Trophoblast cell (in vitro differentiated cells and primary cell): ENCODE data around the gene MCF2L.

Experiments
- DNase-seq, 2 donors: peaks; one replicate each; pipeline ENCODE4 v3.0.0-alpha.2; 2016
- H2AFZ ChIP-seq: 2 replicates; pipeline ENCODE4 v1.6.1; 2013; ENCODE audit warnings: low read length, moderate library complexity, mild to moderate bottlenecking; ENCODE audit not compliant: insufficient read depth, poor library complexity
- H2AK5ac ChIP-seq: 2 replicates; pipeline ENCODE4 v1.6.1; 2013; ENCODE audit warnings: mild to moderate bottlenecking, low read length
- H2BK120ac ChIP-seq: 2 replicates; pipeline ENCODE4 v1.6.1; 2013; ENCODE audit warnings: low read length, mild to moderate bottlenecking, moderate library complexity; ENCODE audit not compliant: insufficient read depth, poor library complexity
- H2BK12ac ChIP-seq: 2 replicates; pipeline ENCODE4 v1.6.1; 2013; ENCODE audit warnings: mild to moderate bottlenecking, low read length, moderate library complexity
- H2BK5ac ChIP-seq: 2 replicates; pipeline ENCODE4 v1.6.1; 2013; ENCODE audit warnings: low read length, low read depth, moderate library complexity, mild to moderate bottlenecking; ENCODE audit not compliant: poor library complexity
- H3K14ac ChIP-seq: 2 replicates; pipeline ENCODE4 v1.6.1; 2013; ENCODE audit warnings: mild to moderate bottlenecking, low read length
- H3K18ac ChIP-seq: 2 replicates; pipeline ENCODE4 v1.6.1; 2013; ENCODE audit warnings: mild to moderate bottlenecking, low read length
- H3K23ac ChIP-seq: 2 replicates; pipeline ENCODE4 v1.6.1; 2013; ENCODE audit warnings: low read length
- H3K27ac ChIP-seq: 2 replicates; pipeline ENCODE4 v1.5.1; 2013; ENCODE audit warnings: low read depth, mild to moderate bottlenecking, inconsistent platforms, low read length, moderate library complexity
- H3K27me3 ChIP-seq: 2 replicates; pipeline ENCODE4 v1.6.1; 2013; ENCODE audit warnings: inconsistent platforms, mild to moderate bottlenecking, low read length, moderate library complexity; ENCODE audit not compliant: insufficient read depth
- H3K36me3 ChIP-seq, 2 experiments: 1 replicate in 1 of 2; 2 replicates in 1 of 2; pipeline ENCODE4 v1.6.1; 2013; ENCODE audit warnings: low read length in 2 of 2, mild to moderate bottlenecking in 2 of 2, moderate library complexity in 1 of 2; ENCODE audit not compliant: insufficient read depth in 2 of 2, control insufficient read depth in 1 of 2
- H3K4ac ChIP-seq: 2 replicates; pipeline ENCODE4 v1.6.1; 2013; ENCODE audit warnings: low read depth, mild to moderate bottlenecking, low read length, moderate library complexity
- H3K4me1 ChIP-seq, 2 experiments: 1 replicate in 1 of 2; 2 replicates in 1 of 2; pipeline ENCODE4 v1.6.1; 2013; ENCODE audit warnings: low read length in 2 of 2, mild to moderate bottlenecking in 2 of 2, moderate library complexity in 1 of 2; ENCODE audit not compliant: insufficient read depth in 2 of 2, control insufficient read depth in 1 of 2
- H3K4me2 ChIP-seq: 2 replicates; pipeline ENCODE4 v1.6.1; 2013; ENCODE audit warnings: inconsistent platforms, mild to moderate bottlenecking, low read length, moderate library complexity
- H3K4me3 ChIP-seq: 2 replicates; pipeline ENCODE4 v1.5.1; 2013; ENCODE audit warnings: mild to moderate bottlenecking, low read depth, low read length, inconsistent platforms
- H3K79me1 ChIP-seq: one replicate; pipeline ENCODE4 v1.6.1; 2013; ENCODE audit warnings: low read length
- H3K79me2 ChIP-seq: 2 replicates; pipeline ENCODE4 v1.6.1; 2013; ENCODE audit warnings: low read length, mild to moderate bottlenecking; ENCODE audit not compliant: control insufficient read depth, insufficient read depth, poor library complexity
- H3K9ac ChIP-seq: 2 replicates; pipeline ENCODE4 v1.6.1; 2013; ENCODE audit warnings: mild to moderate bottlenecking, low read length
- H3K9me3 ChIP-seq: 2 replicates; pipeline ENCODE4 v1.6.1; 2013; ENCODE audit warnings: low read depth, mild to moderate bottlenecking, control low read depth, inconsistent platforms, low read length; ENCODE audit not compliant: insufficient read depth
- H4K12ac ChIP-seq: 2 replicates; pipeline ENCODE4 v1.6.1; 2013; ENCODE audit warnings: low read depth, mild to moderate bottlenecking, low read length, moderate library complexity
- H4K8ac ChIP-seq: 2 replicates; pipeline ENCODE4 v1.6.1; 2013; ENCODE audit warnings: low read depth, mild to moderate bottlenecking, low read length, moderate library complexity
- H4K91ac ChIP-seq: one replicate; pipeline ENCODE4 v1.6.1; 2013; ENCODE audit warnings: low read depth, mild to moderate bottlenecking, low read length, moderate library complexity
- WGBS: extraction: QIAGEN DNeasy Blood & Tissue Kit; methylation state at CpG from one replicate; pipeline ENCODE4 v1.1.7; 2013; ENCODE audit warnings: missing lambda C conversion rate; ENCODE audit not compliant: insufficient read length, insufficient coverage; ENCODE audit errors: extremely low coverage; 5-methylcytosine and 5-hydroxymethylcytosine counted together

MCF2L gene

GRCh38 chr13:113040597-113041292 is 71.7 kb downstream of the MCF2L start:
- Histone ChIP-seq H2BK12ac (no peak overlapping the region), H3K18ac (no peak overlapping the region), H2AFZ (no peak overlapping the region), H3K23ac (no peak overlapping the region), H4K12ac (no peak overlapping the region), H3K4me2 (no peak overlapping the region), H3K27me3 (no peaks in the 10 kb centered on the region), H3K9ac (no peak overlapping the region), H3K79me1 (no peaks in the 10 kb centered on the region), H3K14ac (no peak overlapping the region), H3K79me2 (no peaks in the 10 kb centered on the region), H2BK120ac (no peak overlapping the region), H3K4me3 (no peak overlapping the region), H4K91ac (no peak overlapping the region), H3K27ac (no peak overlapping the region), H3K36me3 (no peaks in the 10 kb centered on the region), H4K8ac (no peak overlapping the region), H2AK5ac (no peak overlapping the region), H3K4me1 (no peaks in the 10 kb centered on the region), H3K9me3 (no peaks in the 10 kb centered on the region), H3K4ac (no peak overlapping the region), H2BK5ac (no peak overlapping the region)
- WGBS = no CpG with 5 or more reads among the region's 13 CpGs
- DNase-seq = no peak

DNA sequence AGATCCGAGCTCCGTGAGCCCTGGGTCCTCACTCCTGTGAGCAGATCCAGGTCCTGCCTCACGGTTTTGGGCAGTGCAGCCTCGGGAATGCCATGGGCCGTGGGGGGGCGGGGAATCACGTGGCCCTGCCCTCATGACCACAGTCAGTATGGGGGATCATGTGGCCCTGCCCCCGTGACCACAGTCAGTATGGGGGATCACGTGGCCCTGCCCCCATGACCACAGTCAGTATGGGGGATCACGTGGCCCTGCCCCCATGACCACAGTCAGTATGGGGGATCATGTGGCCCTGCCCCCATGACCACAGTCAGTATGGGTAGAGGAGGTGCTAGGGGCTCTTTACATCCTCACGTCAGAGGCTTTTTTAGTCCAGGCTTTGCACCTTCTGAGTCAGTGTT is 72.3 kb downstream of the MCF2L start:
- Histone ChIP-seq H3K4me2 (no peak overlapping the region), H2AFZ (no peak overlapping the region), H3K9me3 (no peaks in the 10 kb centered on the region), H2BK12ac (no peak overlapping the region), H4K91ac (no peak overlapping the region), H3K36me3 (no peaks in the 10 kb centered on the region), H4K12ac (no peak overlapping the region), H3K4me1 (no peaks in the 10 kb centered on the region), H2BK5ac (no peak overlapping the region), H3K18ac (no peak overlapping the region), H3K79me1 (no peaks in the 10 kb centered on the region), H3K14ac (no peak overlapping the region), H3K4me3 (no peak overlapping the region), H2BK120ac (no peak overlapping the region), H4K8ac (no peak overlapping the region), H2AK5ac (no peak overlapping the region), H3K9ac (no peak overlapping the region), H3K79me2 (no peaks in the 10 kb centered on the region), H3K27ac (no peak overlapping the region), H3K27me3 (no peaks in the 10 kb centered on the region), H3K23ac (no peak overlapping the region), H3K4ac (no peak overlapping the region)
- no CpG with 5 or more reads among the region's 11 CpGs for WGBS
- no peak for DNase-seq

GRCh38 chr13:113041896-113042295 is 72.9 kb downstream of the MCF2L start:
- Histone ChIP-seq H3K79me1 (no peaks in the 10 kb centered on the region), H3K9me3 (no peaks in the 10 kb centered on the region), H4K8ac (no peak overlapping the region), H3K79me2 (no peaks in the 10 kb centered on the region), H2AK5ac (no peak overlapping the region), H3K27me3 (no peaks in the 10 kb centered on the region), H4K12ac (no peak overlapping the region), H3K36me3 (no peaks in the 10 kb centered on the region), H3K4me3 (peak overlapping the region; percentile 12), H3K4me1 (no peaks in the 10 kb centered on the region), H2BK12ac (no peak overlapping the region), H4K91ac (no peak overlapping the region), H3K9ac (no peak overlapping the region), H2BK120ac (no peak overlapping the region), H3K4me2 (no peak overlapping the region), H2AFZ (no peak overlapping the region), H3K27ac (no peak overlapping the region), H3K18ac (no peak overlapping the region), H3K14ac (no peak overlapping the region), H3K23ac (no peak overlapping the region), H3K4ac (no peak overlapping the region), H2BK5ac (no peak overlapping the region)
- no CpG with 5 or more reads among the region's 15 CpGs for WGBS
- no peak for DNase-seq

DNA sequence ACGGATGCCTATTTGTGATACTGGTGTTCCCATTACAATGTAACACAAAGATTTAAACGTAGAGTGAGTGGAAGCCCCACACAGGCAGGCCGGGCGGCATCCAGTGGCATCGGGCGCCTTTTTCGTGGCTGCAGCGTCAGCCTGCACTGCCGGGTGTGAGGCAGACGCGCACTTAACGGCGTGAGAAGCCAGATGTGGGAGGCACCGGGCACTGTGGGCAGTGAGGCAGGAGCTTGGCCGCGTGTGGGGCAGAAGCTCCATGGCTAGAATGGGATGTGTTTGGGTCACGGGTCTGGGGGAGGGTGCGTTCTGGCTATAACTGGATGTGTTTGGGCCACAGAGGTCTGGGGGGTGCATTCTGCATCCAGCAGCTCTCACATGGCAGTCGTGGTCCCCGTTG is 73.4 kb downstream of the MCF2L start:
- Histone ChIP-seq H3K18ac (no peak overlapping the region), H2BK120ac (no peak overlapping the region), H4K8ac (no peak overlapping the region), H3K4me3 (no peak overlapping the region), H2AFZ (no peak overlapping the region), H3K79me2 (no peaks in the 10 kb centered on the region), H2AK5ac (no peak overlapping the region), H4K91ac (no peak overlapping the region), H3K9ac (no peak overlapping the region), H2BK12ac (no peak overlapping the region), H3K14ac (no peak overlapping the region), H3K9me3 (no peaks in the 10 kb centered on the region), H3K4me2 (no peak overlapping the region), H3K27ac (no peak overlapping the region), H3K23ac (no peak overlapping the region), H3K79me1 (no peaks in the 10 kb centered on the region), H3K27me3 (no peaks in the 10 kb centered on the region), H3K36me3 (no peaks in the 10 kb centered on the region), H4K12ac (no peak overlapping the region), H3K4me1 (no peaks in the 10 kb centered on the region), H3K4ac (no peak overlapping the region), H2BK5ac (no peak overlapping the region)
- DNase-seq = no peak
- WGBS = no CpG with 5 or more reads among the region's 20 CpGs
